Measurements from ENCODE around the gene UNC5C.
"Not testable (repeated sequence)": the region's sequence is repeated elsewhere in the genome, so short reads cannot be mapped to it uniquely, and the experiment has no call there.

The UNC5C gene

GRCh38 chr4:95181996-95182306 lies 366.8 kb downstream of the UNC5C start:
- DNase-seq (ENCODE audit: low read depth): no peak

- DNase-seq (ENCODE audit: low read depth): no peak
Measured at GRCh38 chr4:95181243-95181995, 367.4 kb downstream of the UNC5C start.

GRCh38 chr4:95180531-95181242 lies 368.1 kb downstream of the UNC5C start:
- DNase-seq (ENCODE audit: low read depth): no peak

GRCh38 chr4:95178938-95179337 lies 369.8 kb downstream of the UNC5C start:
- DNase-seq (ENCODE audit: low read depth): no peak

- not testable (repeated sequence) for DNase-seq (ENCODE audit: low read depth)
Measured at GRCh38 chr4:95171377-95171776, 377.4 kb downstream of the UNC5C start.

GRCh38 chr4:95170176-95170575 lies 378.6 kb downstream of the UNC5C start:
- no peak for DNase-seq (ENCODE audit: low read depth)

GRCh38 chr4:95167805-95168204 lies 381.0 kb downstream of the UNC5C start:
- no peak for DNase-seq (ENCODE audit: low read depth)

GRCh38 chr4:95165926-95166524 lies 382.7 kb downstream of the UNC5C start:
- no peak for DNase-seq (ENCODE audit: low read depth)

- DNase-seq (ENCODE audit: low read depth): no peak
Measured at GRCh38 chr4:95162867-95163266, 385.9 kb downstream of the UNC5C start.

GRCh38 chr4:95161781-95162469 lies 386.8 kb downstream of the UNC5C start:
- DNase-seq (ENCODE audit: low read depth): no peak

GRCh38 chr4:95159384-95159783 lies 389.4 kb downstream of the UNC5C start:
- no peak for DNase-seq (ENCODE audit: low read depth)

GRCh38 chr4:95158626-95159025 lies 390.1 kb downstream of the UNC5C start:
- no peak for DNase-seq (ENCODE audit: low read depth)

- no peak for DNase-seq (ENCODE audit: low read depth)
Measured at GRCh38 chr4:95158045-95158444, 390.7 kb downstream of the UNC5C start.

GRCh38 chr4:95157596-95157995 lies 391.2 kb downstream of the UNC5C start:
- no peak for DNase-seq (ENCODE audit: low read depth)

GRCh38 chr4:95156452-95156765 lies 392.4 kb downstream of the UNC5C start:
- DNase-seq (ENCODE audit: low read depth): no peak

- DNase-seq (ENCODE audit: low read depth): no peak
Measured at GRCh38 chr4:95155759-95156451, 392.9 kb downstream of the UNC5C start.

- no peak for DNase-seq (ENCODE audit: low read depth)
Measured at GRCh38 chr4:95153182-95153581, 395.6 kb downstream of the UNC5C start.

- DNase-seq (ENCODE audit: low read depth): no peak
Measured at GRCh38 chr4:95151255-95151654, 397.5 kb downstream of the UNC5C start.

GRCh38 chr4:95142932-95143331 lies 405.8 kb downstream of the UNC5C start:
- DNase-seq (ENCODE audit: low read depth): no peak

- no peak for DNase-seq (ENCODE audit: low read depth)
Measured at GRCh38 chr4:95141361-95141760, 407.4 kb downstream of the UNC5C start.

GRCh38 chr4:95139424-95139823 lies 409.3 kb downstream of the UNC5C start:
- DNase-seq (ENCODE audit: low read depth): not testable (repeated sequence)

GRCh38 chr4:95134016-95134415 lies 414.8 kb downstream of the UNC5C start:
- DNase-seq (ENCODE audit: low read depth): not testable (repeated sequence)

Measured in activated gamma-delta T cell treated with anti-CD3 and anti-CD28 coated beads, Interleukin-2, amount 50 U/mL, for 16 hours (primary cell).